ENCODE measurements around the gene DUSP15.
"Not testable (repeated sequence)": the region's sequence is repeated elsewhere in the genome, so short reads cannot be mapped to it uniquely, and the experiment has no call there.

DUSP15 gene

GRCh38 chr20:31831211-31831610, 39.1 kb downstream of the DUSP15 start:
- Histone ChIP-seq H3K4me3 (no peak overlapping the region), H3K27ac (no peak overlapping the region), H3K4me1 (peaks cover 6 to 20% (median 10%) of the 10 kb centered on the region in 4 donors), H3K9me3 (no peaks in the 10 kb centered on the region), H3K36me3 (no peaks in the 10 kb centered on the region), H3K27me3 (no peaks in the 10 kb centered on the region)
- no peak for DNase-seq
- TF ChIP-seq CTCF (IDR thresholded peaks at IDR 0.05) = no peak
- intact Hi-C loops (cut with DNase I; ENCODE audit: low total_unique reads) = loop anchor here (5.0 kb wide), 1 partner anchor 196 kb away; no protein-coding TSS in a partner anchor

GRCh38 chr20:31830406-31830981, 39.8 kb downstream of the DUSP15 start:
- H3K4me3 ChIP-seq = no peak overlapping the region
- no peaks in the 10 kb centered on the region for H3K27me3 ChIP-seq
- no peak for DNase-seq
- no peak for TF ChIP-seq CTCF (IDR thresholded peaks at IDR 0.05)
- intact Hi-C loops (cut with DNase I; ENCODE audit: low total_unique reads) = loop anchor here (5.0 kb wide), 1 partner anchor 197 kb away; no protein-coding TSS in a partner anchor
- H3K36me3 ChIP-seq = no peaks in the 10 kb centered on the region
- peaks cover 0 to 13% (median 3%) of the 10 kb centered on the region in 4 donors for H3K4me1 ChIP-seq
- H3K27ac ChIP-seq = no peak overlapping the region
- H3K9me3 ChIP-seq = no peaks in the 10 kb centered on the region

GRCh38 chr20:31829731-31830130, 40.6 kb downstream of the DUSP15 start:
- TF ChIP-seq CTCF (IDR thresholded peaks at IDR 0.05) = no peak
- DNase-seq = no peak
- peaks cover 0 to 12% (median 2%) of the 10 kb centered on the region in 4 donors for H3K4me1 ChIP-seq
- H3K36me3 ChIP-seq = no peaks in the 10 kb centered on the region
- no peaks in the 10 kb centered on the region for H3K9me3 ChIP-seq
- no peak overlapping the region for H3K4me3 ChIP-seq
- no peaks in the 10 kb centered on the region for H3K27me3 ChIP-seq
- intact Hi-C loops (cut with DNase I; ENCODE audit: low total_unique reads) = loop anchor here (5.0 to 10.0 kb wide), 4 partner anchors 125 to 263 kb away; partner anchors contain the start of gene PDRG1
- H3K27ac ChIP-seq = no peak overlapping the region

- not testable (repeated sequence) for H3K27ac ChIP-seq, DNase-seq, H3K9me3 ChIP-seq, H3K36me3 ChIP-seq, H3K4me3 ChIP-seq, H3K27me3 ChIP-seq
- intact Hi-C loops (cut with DNase I; ENCODE audit: low total_unique reads) = loop anchor here (5.0 to 10.0 kb wide), 3 partner anchors 127 to 264 kb away; partner anchors contain the start of gene PDRG1
- H3K4me1 ChIP-seq = peaks cover 0 to 21% (median 11%) of the 10 kb centered on the region in 4 donors
These were observed 42.3 kb downstream of the DUSP15 start for GRCh38 chr20:31828016-31828415.

- peaks cover 0 to 29% (median 20%) of the 10 kb centered on the region in 4 donors for H3K4me1 ChIP-seq
- no peaks in the 10 kb centered on the region for H3K27me3 ChIP-seq
- DNase-seq = no peak
- no peaks in the 10 kb centered on the region for H3K9me3 ChIP-seq
- no peaks in the 10 kb centered on the region for H3K36me3 ChIP-seq
- intact Hi-C loops (cut with DNase I; ENCODE audit: low total_unique reads) = loop anchor here (5.0 to 10.0 kb wide), 3 partner anchors 128 to 265 kb away; partner anchors contain the start of gene PDRG1
- TF ChIP-seq CTCF (IDR thresholded peaks at IDR 0.05) = no peak
- H3K4me3 ChIP-seq = no peak overlapping the region
- no peak overlapping the region for H3K27ac ChIP-seq
These were observed 43.3 kb downstream of the DUSP15 start for GRCh38 chr20:31827059-31827458.

- Histone ChIP-seq H3K27ac (no peak overlapping the region), H3K9me3 (no peaks in the 10 kb centered on the region), H3K4me1 (peaks cover 0 to 38% (median 24%) of the 10 kb centered on the region in 4 donors), H3K36me3 (no peaks in the 10 kb centered on the region), H3K27me3 (no peaks in the 10 kb centered on the region), H3K4me3 (no peak overlapping the region)
- DNase-seq = no peak
- no peak for TF ChIP-seq CTCF (IDR thresholded peaks at IDR 0.05)
- intact Hi-C loops (cut with DNase I; ENCODE audit: low total_unique reads) = loop anchor here (5.0 to 10.0 kb wide), 3 partner anchors 129 to 266 kb away; partner anchors contain the start of gene PDRG1
These were observed 44.3 kb downstream of the DUSP15 start for GRCh38 chr20:31826074-31826473.
